Brain microvascular endothelial cell (primary cell): ENCODE results near the gene SPON2.

Source experiments
- DNase-seq: peaks from one replicate; pipeline ENCODE4 v3.0.0-alpha.2; 2020
- H3K27ac ChIP-seq: fragments of 250-450 bp; sonication (Bioruptor Pico); 2 replicates; pipeline ENCODE4 v1.5.1; 2020; ENCODE audit warnings: mild to moderate bottlenecking, moderate library complexity
- H3K27me3 ChIP-seq: fragments of 250-450 bp; sonication (Bioruptor Pico); replicated peaks from 2 replicates; pipeline ENCODE4 v1.5.1; 2020; ENCODE audit warnings: mild to moderate bottlenecking
- H3K36me3 ChIP-seq: fragments of 250-450 bp; sonication (Bioruptor Pico); replicated peaks from 2 replicates; pipeline ENCODE4 v1.5.1; 2020; ENCODE audit warnings: mild to moderate bottlenecking
- H3K4me3 ChIP-seq: 2 replicates; pipeline ENCODE4 v1.5.1; 2011; ENCODE audit warnings: low read depth, mild to moderate bottlenecking, control low read depth, low read length, moderate library complexity
- in situ Hi-C: cut with HindIII; loops from 2 replicates; pipeline ENCODE4 v1.10.0; 2017; ENCODE audit warnings: low sequenced_read_pairs, low pct_ligation_motif_present
- TF ChIP-seq, protein P1 (sequence below): IDR thresholded peaks from 2 replicates; pipeline ENCODE4 v1.5.1; 2011; ENCODE audit warnings: low read depth, mild to moderate bottlenecking, moderate library complexity, low read length, control low read depth, inconsistent platforms; ENCODE audit errors: missing control alignments

Gene SPON2

DNA sequence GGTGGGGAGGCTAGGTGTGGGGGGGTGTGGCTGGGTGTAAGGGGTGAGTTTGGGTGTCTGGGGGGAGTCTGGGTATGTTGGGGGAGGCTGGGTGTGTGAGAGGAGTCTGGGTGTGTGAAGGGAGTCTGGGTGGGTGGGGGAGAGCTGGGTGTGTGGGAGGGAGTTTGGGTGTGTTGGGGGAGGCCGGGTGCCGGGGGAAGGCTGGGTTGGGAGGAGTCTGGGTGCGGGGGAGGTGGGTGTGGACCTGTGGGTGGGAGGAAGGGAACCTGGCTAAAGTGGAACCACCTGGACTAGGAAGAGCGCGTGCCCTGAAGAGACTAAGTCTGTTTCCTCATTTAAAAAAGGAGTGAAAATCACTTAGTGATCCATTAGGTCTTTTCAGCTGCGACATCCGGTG, 18.3 kb downstream of the SPON2 start:
- H3K4me3 ChIP-seq = no peak overlapping the region
- TF ChIP-seq, protein P1, sequence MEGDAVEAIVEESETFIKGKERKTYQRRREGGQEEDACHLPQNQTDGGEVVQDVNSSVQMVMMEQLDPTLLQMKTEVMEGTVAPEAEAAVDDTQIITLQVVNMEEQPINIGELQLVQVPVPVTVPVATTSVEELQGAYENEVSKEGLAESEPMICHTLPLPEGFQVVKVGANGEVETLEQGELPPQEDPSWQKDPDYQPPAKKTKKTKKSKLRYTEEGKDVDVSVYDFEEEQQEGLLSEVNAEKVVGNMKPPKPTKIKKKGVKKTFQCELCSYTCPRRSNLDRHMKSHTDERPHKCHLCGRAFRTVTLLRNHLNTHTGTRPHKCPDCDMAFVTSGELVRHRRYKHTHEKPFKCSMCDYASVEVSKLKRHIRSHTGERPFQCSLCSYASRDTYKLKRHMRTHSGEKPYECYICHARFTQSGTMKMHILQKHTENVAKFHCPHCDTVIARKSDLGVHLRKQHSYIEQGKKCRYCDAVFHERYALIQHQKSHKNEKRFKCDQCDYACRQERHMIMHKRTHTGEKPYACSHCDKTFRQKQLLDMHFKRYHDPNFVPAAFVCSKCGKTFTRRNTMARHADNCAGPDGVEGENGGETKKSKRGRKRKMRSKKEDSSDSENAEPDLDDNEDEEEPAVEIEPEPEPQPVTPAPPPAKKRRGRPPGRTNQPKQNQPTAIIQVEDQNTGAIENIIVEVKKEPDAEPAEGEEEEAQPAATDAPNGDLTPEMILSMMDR = no peak
- no peak for DNase-seq
- no peak overlapping the region for H3K27ac ChIP-seq
- no peaks in the 10 kb centered on the region for H3K36me3 ChIP-seq
- H3K27me3 ChIP-seq = peaks cover 5% of the 10 kb centered on the region
- in situ Hi-C loops = no loop called here

DNA sequence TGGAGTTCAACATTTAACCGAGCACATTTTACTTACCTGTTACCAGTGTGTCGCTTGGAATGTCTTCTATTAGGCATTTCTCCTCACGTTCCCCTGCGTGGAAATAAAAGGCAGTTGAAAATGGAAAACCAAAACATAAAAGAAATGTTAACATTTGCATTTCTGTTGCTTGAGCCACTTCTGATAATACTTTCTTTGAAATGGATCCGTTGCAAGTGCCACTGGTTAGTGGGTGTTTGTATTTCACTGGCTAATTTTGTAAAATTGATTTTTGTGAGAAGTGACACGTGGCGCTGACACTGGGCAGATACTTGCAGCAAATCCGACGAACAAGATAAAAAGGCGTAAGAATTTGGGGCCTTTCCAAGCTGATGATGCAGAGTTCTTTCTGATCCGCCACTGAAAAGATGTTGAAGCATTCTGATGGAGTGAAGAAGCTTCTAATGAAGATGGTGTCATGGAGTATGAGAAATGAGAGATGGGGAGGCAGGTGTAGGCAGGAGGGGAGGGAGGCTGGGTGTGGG, 18.8 kb downstream of the SPON2 start:
- DNase-seq = no peak
- Histone ChIP-seq H3K4me3 (no peak overlapping the region), H3K27me3 (peaks cover 5% of the 10 kb centered on the region), H3K27ac (no peak overlapping the region), H3K36me3 (no peaks in the 10 kb centered on the region)
- in situ Hi-C loops = no loop called here
- TF ChIP-seq, protein P1 = no peak

DNA sequence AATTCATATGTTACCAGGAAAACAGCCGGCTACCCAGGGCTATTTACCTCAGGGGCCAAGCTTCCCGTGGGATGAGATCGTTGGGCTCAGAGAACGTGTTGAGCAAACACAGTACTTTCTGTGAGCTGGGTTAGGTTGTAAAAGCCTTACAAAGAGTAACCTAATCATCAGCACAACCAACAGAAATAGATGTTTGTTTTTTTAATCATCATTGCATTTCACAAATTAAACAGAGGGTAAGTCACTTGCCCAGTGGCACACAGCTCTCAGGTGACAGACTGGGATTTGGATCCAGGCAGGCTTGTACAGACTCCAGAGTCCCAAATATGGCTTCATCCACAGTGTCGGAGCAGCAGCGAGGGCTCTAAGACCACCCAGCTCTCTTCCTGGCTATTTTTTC, 20.1 kb downstream of the SPON2 start:
- peaks cover 5% of the 10 kb centered on the region for H3K27me3 ChIP-seq
- in situ Hi-C loops = no loop called here
- TF ChIP-seq, protein P1 = no peak
- no peak for DNase-seq
- no peaks in the 10 kb centered on the region for H3K36me3 ChIP-seq
- H3K27ac ChIP-seq = no peak overlapping the region
- no peak overlapping the region for H3K4me3 ChIP-seq

DNA sequence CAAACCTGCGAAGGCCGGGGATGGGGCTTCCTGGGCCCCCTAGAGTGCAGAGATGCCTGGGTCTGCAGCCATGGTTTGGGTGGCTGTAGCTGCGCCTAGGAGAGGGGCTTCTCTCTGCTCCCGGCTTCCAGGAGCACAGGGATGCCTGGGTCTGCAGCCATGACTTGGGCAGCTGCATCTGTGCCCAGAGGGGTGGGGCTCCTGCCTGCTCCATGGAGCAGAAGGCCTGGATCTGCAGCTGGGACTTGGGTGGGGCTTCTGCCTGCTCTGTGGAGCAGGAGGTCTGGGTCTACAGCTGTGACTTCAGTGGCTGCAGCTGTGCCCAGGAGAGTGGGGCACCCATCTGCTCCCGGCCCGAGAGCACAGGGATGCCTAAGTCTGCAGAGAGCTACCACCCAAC, 20.8 kb downstream of the SPON2 start:
- H3K4me3 ChIP-seq = no peak overlapping the region
- no peak for DNase-seq
- in situ Hi-C loops = no loop called here
- no peaks in the 10 kb centered on the region for H3K36me3 ChIP-seq
- H3K27ac ChIP-seq = no peak overlapping the region
- TF ChIP-seq, protein P1 = no peak
- H3K27me3 ChIP-seq = peaks cover 5% of the 10 kb centered on the region

DNA sequence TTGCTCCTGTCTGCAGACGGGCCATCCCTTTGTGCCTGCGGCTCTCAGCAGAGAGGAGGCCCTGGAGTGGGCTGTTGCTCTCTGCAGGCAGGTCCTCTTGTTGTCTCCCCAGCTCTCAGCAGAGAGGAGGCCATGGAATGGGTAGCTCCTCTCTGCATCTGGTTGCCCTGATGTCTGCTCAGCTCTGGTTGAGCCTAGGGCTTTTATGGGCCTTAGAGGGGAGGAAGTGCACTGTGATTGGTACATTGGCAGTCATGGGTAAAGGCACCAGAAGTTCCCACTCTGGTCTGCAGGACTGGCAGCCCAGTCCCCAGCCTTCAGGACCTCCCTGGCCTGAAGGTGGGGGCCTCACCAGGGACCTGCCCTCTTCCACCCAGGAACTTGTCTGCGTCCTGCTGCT, 21.5 kb downstream of the SPON2 start:
- no peak for DNase-seq
- Histone ChIP-seq H3K4me3 (no peak overlapping the region), H3K36me3 (no peaks in the 10 kb centered on the region), H3K27ac (no peak overlapping the region), H3K27me3 (peaks cover 5% of the 10 kb centered on the region)
- in situ Hi-C loops = no loop called here
- TF ChIP-seq, protein P1 = no peak

- in situ Hi-C loops = no loop called here
- no peaks in the 10 kb centered on the region for H3K36me3 ChIP-seq
- H3K27ac ChIP-seq = no peak overlapping the region
- no peak for DNase-seq
- TF ChIP-seq, protein P1 = no peak
- H3K27me3 ChIP-seq = peaks cover 14% of the 10 kb centered on the region
- H3K4me3 ChIP-seq = no peak overlapping the region
Measured at GRCh38 chr4:1139860-1140259, 32.5 kb downstream of the SPON2 start.
